Erythroblast (primary cell): ENCODE results near the gene NF1.

Experiments
- GATA1 ChIP-seq: IDR thresholded peaks from 2 replicates; pipeline ENCODE4 v1.6.1; 2011; ENCODE audit warnings: low read depth, mild to moderate bottlenecking, control low read depth, low read length, moderate library complexity
- POLR2A ChIP-seq: IDR thresholded peaks from 2 replicates; pipeline ENCODE4 v1.6.1; 2011; ENCODE audit warnings: mild to moderate bottlenecking, low read length

DNA sequence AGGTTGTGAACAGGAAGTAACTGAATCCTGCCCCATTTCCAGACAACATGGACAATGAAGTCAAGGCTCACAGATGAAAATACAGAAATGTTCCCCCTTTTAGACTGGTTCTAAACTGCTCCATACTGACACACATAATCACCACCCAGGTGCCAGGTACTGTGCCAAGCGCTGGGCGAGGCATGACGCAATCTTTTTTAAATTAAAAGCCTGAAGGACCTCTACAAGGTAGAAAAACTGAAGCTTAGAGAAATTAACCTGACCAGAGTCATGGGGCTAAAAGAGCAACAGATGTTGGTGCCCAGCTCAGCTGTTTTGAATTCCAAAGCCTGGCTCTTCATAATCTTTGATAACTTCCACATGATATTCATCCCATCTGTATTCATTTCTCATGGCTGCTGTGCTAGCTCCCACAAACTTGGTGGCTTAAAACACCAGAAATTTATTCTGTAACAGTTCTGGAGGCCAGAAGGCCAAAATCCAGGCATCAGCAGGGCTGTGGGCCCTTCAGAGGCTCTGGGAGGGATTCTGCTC lies 291.8 kb downstream of the NF1 start:
- TF ChIP-seq POLR2A (no peak), GATA1 (no peak)
